Body of pancreas (tissue), 4 donors: ENCODE measurements around the gene MSI2.

Source experiments
- CTCF ChIP-seq, 7 experiments: fragments of 450-650 bp in 4 of 7; fragments of 200-600 bp in 3 of 7; sonication (generic) in 3 of 7; IDR thresholded peaks; one replicate each; pipeline ENCODE4 v1.5.1; 2016 to 2019; ENCODE audit warnings: antibody characterized with exemption in 7 of 7
- POLR2A ChIP-seq, 3 donors: fragments of 450-650 bp; IDR thresholded peaks; one replicate each; pipeline ENCODE4 v1.6.1; 2016; ENCODE audit warnings: antibody characterized with exemption in 3 of 3, mild to moderate bottlenecking in 2 of 3

- TF ChIP-seq POLR2A (IDR thresholded peaks at IDR 0.05), result no peak
- TF ChIP-seq CTCF (IDR thresholded peaks at IDR 0.05), result no peak
Measured at GRCh38 chr17:57561072-57561861, 304.9 kb downstream of the MSI2 start.
